Liver (tissue), 9 donors: Measurements from ENCODE around the gene LILRA1. TPM values are rescaled to one million over a fixed set of nuclear protein-coding genes. Genes with fewer than 3 reads are reported as not detected.

Source experiments
- DNase-seq: peaks from one replicate; pipeline ENCODE4 v3.0.0-alpha.2; 2017; ENCODE audit warnings: low spot score
- H3K27ac ChIP-seq, 2 donors: one replicate each; pipeline ENCODE4 v1.7.0; 2013; ENCODE audit warnings: inconsistent platforms in 2 of 2, low read length in 2 of 2, control low read depth in 1 of 2, low read depth in 1 of 2, mild to moderate bottlenecking in 1 of 2
- H3K27me3 ChIP-seq, 4 donors: one replicate each; pipeline versions ENCODE4 v1.6.1 to v1.7.0; 2013; ENCODE audit warnings: low read length in 3 of 4, inconsistent platforms in 1 of 4, mild to moderate bottlenecking in 1 of 4, moderate library complexity in 1 of 4; ENCODE audit not compliant: control insufficient read depth in 4 of 4, insufficient read depth in 4 of 4
- H3K36me3 ChIP-seq, 4 donors: one replicate each; pipeline versions ENCODE4 v1.6.1 to v1.7.0; 2013; ENCODE audit warnings: low read length in 3 of 4, mild to moderate bottlenecking in 3 of 4, low read depth in 1 of 4, moderate library complexity in 1 of 4; ENCODE audit not compliant: control insufficient read depth in 4 of 4, insufficient read depth in 3 of 4
- H3K4me1 ChIP-seq, 4 donors: one replicate each; pipeline versions ENCODE4 v1.6.1 to v1.7.0; 2013; ENCODE audit warnings: low read length in 3 of 4, mild to moderate bottlenecking in 3 of 4, moderate library complexity in 1 of 4; ENCODE audit not compliant: control insufficient read depth in 4 of 4, insufficient read depth in 4 of 4
- H3K4me3 ChIP-seq, 3 donors: one replicate each; pipeline versions ENCODE4 v1.6.1 to v1.7.0; 2013; ENCODE audit warnings: low read length in 3 of 3, control low read depth in 1 of 3, low read depth in 1 of 3, mild to moderate bottlenecking in 1 of 3
- H3K9ac ChIP-seq, 2 donors: one replicate each; pipeline ENCODE4 v1.7.0; 2013; ENCODE audit warnings: low read length in 2 of 2, mild to moderate bottlenecking in 2 of 2, moderate library complexity in 2 of 2, control low read depth in 1 of 2, low read depth in 1 of 2
- H3K9me3 ChIP-seq, 4 donors: one replicate each; pipeline versions ENCODE4 v1.6.1 to v1.7.0; 2013; ENCODE audit warnings: low read length in 3 of 4; ENCODE audit not compliant: control insufficient read depth in 4 of 4
- ATF3 ChIP-seq: IDR thresholded peaks from 2 replicates; pipeline ENCODE4 v1.6.1; 2016; ENCODE audit warnings: antibody characterized with exemption
- EGR1 ChIP-seq, 2 donors: IDR thresholded peaks; 2 replicates each; pipeline ENCODE4 v1.6.1; 2016 to 2018; ENCODE audit warnings: antibody characterized with exemption in 2 of 2, low read depth in 2 of 2
- FOXA1 ChIP-seq: IDR thresholded peaks from 2 replicates; pipeline ENCODE4 v1.6.1; 2016; ENCODE audit warnings: antibody characterized with exemption
- FOXA2 ChIP-seq: IDR thresholded peaks from 2 replicates; pipeline ENCODE4 v1.6.1; 2016; ENCODE audit warnings: antibody characterized with exemption
- GABPA ChIP-seq, 2 donors: IDR thresholded peaks in 1 of 2; conservative IDR thresholded peaks in 1 of 2; 2 replicates each; pipeline ENCODE4 v1.6.1; 2016; ENCODE audit warnings: antibody characterized with exemption in 2 of 2, mild to moderate bottlenecking in 1 of 2, moderate library complexity in 1 of 2
- HNF4A ChIP-seq, 2 donors: conservative IDR thresholded peaks; 2 replicates each; pipeline ENCODE4 v1.6.1; 2016; ENCODE audit warnings: antibody characterized with exemption in 2 of 2, mild to moderate bottlenecking in 2 of 2
- HNF4G ChIP-seq: IDR thresholded peaks from 2 replicates; pipeline ENCODE4 v1.6.1; 2016; ENCODE audit warnings: antibody characterized with exemption
- JUND ChIP-seq, 2 donors: IDR thresholded peaks; 2 replicates each; pipeline ENCODE4 v1.6.1; 2016; ENCODE audit warnings: antibody characterized with exemption in 2 of 2
- NR2F2 ChIP-seq: IDR thresholded peaks from 2 replicates; pipeline ENCODE4 v1.6.1; 2016; ENCODE audit warnings: antibody characterized with exemption
- RAD21 ChIP-seq, 2 donors: IDR thresholded peaks; 2 replicates each; pipeline ENCODE4 v1.6.1; 2016; ENCODE audit warnings: antibody characterized with exemption in 2 of 2, mild to moderate bottlenecking in 2 of 2
- REST ChIP-seq: IDR thresholded peaks from 2 replicates; pipeline ENCODE4 v1.6.1; 2016; ENCODE audit warnings: antibody characterized with exemption, mild to moderate bottlenecking
- RXRA ChIP-seq, 2 donors: IDR thresholded peaks; 2 replicates each; pipeline ENCODE4 v1.6.1; 2017 to 2018; ENCODE audit warnings: antibody characterized with exemption in 2 of 2, mild to moderate bottlenecking in 1 of 2
- SP1 ChIP-seq: IDR thresholded peaks from 2 replicates; pipeline ENCODE4 v1.6.1; 2018; ENCODE audit warnings: antibody characterized with exemption, mild to moderate bottlenecking
- TAF1 ChIP-seq: conservative IDR thresholded peaks from 2 replicates; pipeline ENCODE4 v1.6.1; 2016; ENCODE audit warnings: antibody characterized with exemption, mild to moderate bottlenecking
- YY1 ChIP-seq: IDR thresholded peaks from 2 replicates; pipeline ENCODE4 v1.6.1; 2016; ENCODE audit warnings: antibody characterized with exemption, mild to moderate bottlenecking
- WGBS: extraction: QIAGEN DNeasy Blood & Tissue Kit; methylation state at CpG from one replicate; pipeline ENCODE4 v1.1.7; 2013; 5-methylcytosine and 5-hydroxymethylcytosine counted together
- polyA plus RNA-seq, 2 donors: library from polyadenylated mRNA; stranded (reverse) in 1 of 2; unstranded in 1 of 2; fragments of 200-250 nt in 1 of 2; fragments of >200 nt in 1 of 2; fragmentation: Nextera tagmentation in 1 of 2; extraction: Ambion mirVana in 1 of 2; gene quantifications; one replicate each; pipeline versions ENCODE4 v1.2.1 to v1.2.3, GENCODE V29; 2013 to 2015
- total RNA-seq, 2 donors: library from RNA; depleted of rRNA; stranded (reverse); fragments of >200 nt; gene quantifications; one replicate each; pipeline ENCODE4 v1.2.3, GENCODE V29; 2014
- TF ChIP-seq, protein P1 (sequence below): fragments of 150-350 bp; IDR thresholded peaks from 2 replicates; pipeline ENCODE4 v1.5.1; 2017; ENCODE audit warnings: improper control_type of control experiment, low read depth, low read length; ENCODE audit not compliant: missing input control
- TF ChIP-seq, protein P2 (sequence below): IDR thresholded peaks from 2 replicates; pipeline ENCODE4 v1.6.1; 2016; ENCODE audit warnings: antibody characterized with exemption
- TF ChIP-seq, protein P3 (sequence below): IDR thresholded peaks from 2 replicates; pipeline ENCODE4 v1.6.1; 2016; ENCODE audit warnings: antibody characterized with exemption
- donor health status: healthy.
- donor health status: healthy.
- donor health status: healthy.
- donor health status: healthy.
- donor health status: healthy.

Gene LILRA1
- total and polyA plus RNA-seq, 4 donors, result 0.43 to 2.1 (median 1.2) TPM

- 82% methylated on average over 7 of the region's 7 CpGs for WGBS
- TF ChIP-seq SP1, result no peak
- no peak for TF ChIP-seq FOXA1
- TF ChIP-seq HNF4G, result no peak
- TF ChIP-seq EGR1 (IDR thresholded peaks at IDR 0.05; ENCODE audit: low read depth in 2 of 2), result no peak
- TF ChIP-seq, protein P1, sequence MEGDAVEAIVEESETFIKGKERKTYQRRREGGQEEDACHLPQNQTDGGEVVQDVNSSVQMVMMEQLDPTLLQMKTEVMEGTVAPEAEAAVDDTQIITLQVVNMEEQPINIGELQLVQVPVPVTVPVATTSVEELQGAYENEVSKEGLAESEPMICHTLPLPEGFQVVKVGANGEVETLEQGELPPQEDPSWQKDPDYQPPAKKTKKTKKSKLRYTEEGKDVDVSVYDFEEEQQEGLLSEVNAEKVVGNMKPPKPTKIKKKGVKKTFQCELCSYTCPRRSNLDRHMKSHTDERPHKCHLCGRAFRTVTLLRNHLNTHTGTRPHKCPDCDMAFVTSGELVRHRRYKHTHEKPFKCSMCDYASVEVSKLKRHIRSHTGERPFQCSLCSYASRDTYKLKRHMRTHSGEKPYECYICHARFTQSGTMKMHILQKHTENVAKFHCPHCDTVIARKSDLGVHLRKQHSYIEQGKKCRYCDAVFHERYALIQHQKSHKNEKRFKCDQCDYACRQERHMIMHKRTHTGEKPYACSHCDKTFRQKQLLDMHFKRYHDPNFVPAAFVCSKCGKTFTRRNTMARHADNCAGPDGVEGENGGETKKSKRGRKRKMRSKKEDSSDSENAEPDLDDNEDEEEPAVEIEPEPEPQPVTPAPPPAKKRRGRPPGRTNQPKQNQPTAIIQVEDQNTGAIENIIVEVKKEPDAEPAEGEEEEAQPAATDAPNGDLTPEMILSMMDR, result no peak
- no peak for TF ChIP-seq TAF1
- TF ChIP-seq GABPA (IDR thresholded peaks at IDR 0.05 in 1 of 2, conservative IDR thresholded peaks at IDR 0.05 in 1 of 2), result no peak
- no peak for TF ChIP-seq YY1
- no peak for TF ChIP-seq HNF4A (conservative IDR thresholded peaks at IDR 0.05)
- TF ChIP-seq, protein P2, sequence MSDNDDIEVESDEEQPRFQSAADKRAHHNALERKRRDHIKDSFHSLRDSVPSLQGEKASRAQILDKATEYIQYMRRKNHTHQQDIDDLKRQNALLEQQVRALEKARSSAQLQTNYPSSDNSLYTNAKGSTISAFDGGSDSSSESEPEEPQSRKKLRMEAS, result no peak
- no peak for TF ChIP-seq RXRA (IDR thresholded peaks at IDR 0.05)
- no peak for TF ChIP-seq ATF3
- no peak for TF ChIP-seq JUND (IDR thresholded peaks at IDR 0.05)
- TF ChIP-seq FOXA2, result no peak
- TF ChIP-seq RAD21 (IDR thresholded peaks at IDR 0.05), result no peak
- TF ChIP-seq, protein P3, sequence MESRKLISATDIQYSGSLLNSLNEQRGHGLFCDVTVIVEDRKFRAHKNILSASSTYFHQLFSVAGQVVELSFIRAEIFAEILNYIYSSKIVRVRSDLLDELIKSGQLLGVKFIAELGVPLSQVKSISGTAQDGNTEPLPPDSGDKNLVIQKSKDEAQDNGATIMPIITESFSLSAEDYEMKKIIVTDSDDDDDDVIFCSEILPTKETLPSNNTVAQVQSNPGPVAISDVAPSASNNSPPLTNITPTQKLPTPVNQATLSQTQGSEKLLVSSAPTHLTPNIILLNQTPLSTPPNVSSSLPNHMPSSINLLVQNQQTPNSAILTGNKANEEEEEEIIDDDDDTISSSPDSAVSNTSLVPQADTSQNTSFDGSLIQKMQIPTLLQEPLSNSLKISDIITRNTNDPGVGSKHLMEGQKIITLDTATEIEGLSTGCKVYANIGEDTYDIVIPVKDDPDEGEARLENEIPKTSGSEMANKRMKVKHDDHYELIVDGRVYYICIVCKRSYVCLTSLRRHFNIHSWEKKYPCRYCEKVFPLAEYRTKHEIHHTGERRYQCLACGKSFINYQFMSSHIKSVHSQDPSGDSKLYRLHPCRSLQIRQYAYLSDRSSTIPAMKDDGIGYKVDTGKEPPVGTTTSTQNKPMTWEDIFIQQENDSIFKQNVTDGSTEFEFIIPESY, result no peak
- no peak for TF ChIP-seq REST
- no peak for TF ChIP-seq NR2F2
- H3K36me3 ChIP-seq, result no peaks in the 10 kb centered on the region
- DNase-seq, result no peak
- no peak overlapping the region for H3K4me3 ChIP-seq
- no peak overlapping the region for H3K9ac ChIP-seq
- peaks cover 0 to 5% (median 0%) of the 10 kb centered on the region in 4 donors for H3K9me3 ChIP-seq
- no peak overlapping the region for H3K27ac ChIP-seq
- H3K4me1 ChIP-seq, result no peaks in the 10 kb centered on the region
- H3K27me3 ChIP-seq, result no peaks in the 10 kb centered on the region
Measured at GRCh38 chr19:54608205-54608604, 14.8 kb downstream of the LILRA1 start.
